ENCODE results near the gene SCN10A. TPM values are rescaled to one million over a fixed set of nuclear protein-coding genes. Genes with fewer than 3 reads are reported as not detected.
A peak's percentile ranks its signal among the peaks of the same experiment; 100 is the strongest.

Gene SCN10A
- total and polyA plus RNA-seq, 2 experiments from 2014 or later, result not detected

DNA sequence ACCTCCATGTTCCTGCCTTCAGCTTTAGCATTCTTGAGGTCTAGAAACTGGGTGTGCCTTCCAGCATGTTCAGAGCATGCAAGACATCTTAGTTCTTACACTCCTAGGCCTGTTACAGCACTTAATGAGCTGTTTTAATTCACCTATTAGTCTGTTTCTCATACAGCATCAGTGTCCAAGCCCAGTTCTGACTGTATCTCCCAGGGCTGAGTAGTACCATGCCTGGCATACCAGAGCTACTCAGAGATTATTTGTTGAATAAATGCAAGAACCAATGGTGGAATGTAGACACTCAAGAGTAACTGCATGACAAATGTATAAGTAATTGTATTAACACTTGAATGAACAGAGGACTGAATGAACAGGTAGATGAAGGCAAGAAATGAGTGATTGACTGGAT is 104.7 kb downstream of the SCN10A start:
- Histone ChIP-seq H3K36me3 (ENCODE audit: low read depth) (no peaks in the 10 kb centered on the region), H3K79me2 (ENCODE audit: insufficient read depth) (no peaks in the 10 kb centered on the region), H3K27ac (no peak overlapping the region), H3K27me3 (replicated peaks; ENCODE audit: insufficient read depth) (no peaks in the 10 kb centered on the region; the same call in none of the 2 replicates), H3K9me3 (ENCODE audit: low read depth) (no peaks in the 10 kb centered on the region), H3K4me2 (ENCODE audit: unreplicated experiment) (no peak overlapping the region), H4K20me1 (ENCODE audit: insufficient read depth) (no peaks in the 10 kb centered on the region), H3K4me1 (ENCODE audit: insufficient read depth) (no peaks in the 10 kb centered on the region), H3F3A (ENCODE audit: insufficient read depth) (no peaks in the 10 kb centered on the region), H3K4me3 (no peak overlapping the region), H3K9me2 (ENCODE audit: insufficient read depth) (no peaks in the 10 kb centered on the region), H2AFZ (no peak overlapping the region), H3K9ac (no peak overlapping the region)
- TF ChIP-seq EZH2 (IDR thresholded peaks at IDR 0.05; ENCODE audit: insufficient read depth, poor library complexity, severe bottlenecking) (no peak), EZH2phosphoT487 (IDR thresholded peaks at IDR 0.05; ENCODE audit: insufficient read depth, low read depth) (no peak)
- in situ Hi-C loops (cut with MboI), result no loop called here
- DNase-seq, result no peak

DNA sequence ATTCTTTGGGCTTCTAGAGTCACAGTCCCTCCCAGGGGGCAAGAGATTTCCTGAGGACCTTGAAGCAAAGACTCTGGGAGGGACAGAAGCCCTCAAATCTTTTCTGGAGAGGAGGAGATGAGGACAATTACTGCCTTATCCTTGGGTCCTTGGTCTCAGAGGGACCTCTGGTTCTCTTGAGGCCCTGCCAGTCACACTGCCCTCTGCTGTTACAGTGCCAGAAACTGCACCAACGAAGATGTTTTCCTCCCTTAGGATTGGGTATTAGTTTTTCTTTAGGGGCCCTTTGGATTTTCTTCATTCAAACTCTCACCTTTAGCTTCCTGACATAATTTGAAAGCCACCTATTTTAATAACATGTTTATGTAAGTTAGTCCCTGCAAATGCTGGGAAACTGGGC is 108.3 kb downstream of the SCN10A start:
- H3K36me3 ChIP-seq (ENCODE audit: low read depth), result no peaks in the 10 kb centered on the region
- TF ChIP-seq EZH2phosphoT487 (IDR thresholded peaks at IDR 0.05; ENCODE audit: insufficient read depth, low read depth) (no peak), EZH2 (IDR thresholded peaks at IDR 0.05; ENCODE audit: insufficient read depth, poor library complexity, severe bottlenecking) (no peak)
- no peak overlapping the region for H3K4me2 ChIP-seq (ENCODE audit: unreplicated experiment)
- H3K79me2 ChIP-seq (ENCODE audit: insufficient read depth), result no peaks in the 10 kb centered on the region
- no peaks in the 10 kb centered on the region for H4K20me1 ChIP-seq (ENCODE audit: insufficient read depth)
- H3K9me3 ChIP-seq (ENCODE audit: low read depth), result no peaks in the 10 kb centered on the region
- WGBS, 2 experiments (ENCODE audit: low coverage in 1 of 2, low lambda C conversion rate in 2 of 2, missing lambda C conversion rate in 2 of 2), result 0 to 7% methylated on average over 1 of the region's 1 CpG
- H3K27ac ChIP-seq, result no peak overlapping the region
- H3F3A ChIP-seq (ENCODE audit: insufficient read depth), result no peaks in the 10 kb centered on the region
- no peaks in the 10 kb centered on the region; the same call in none of the 2 replicates for H3K27me3 ChIP-seq (replicated peaks; ENCODE audit: insufficient read depth)
- H3K9me2 ChIP-seq (ENCODE audit: insufficient read depth), result no peaks in the 10 kb centered on the region
- no peaks in the 10 kb centered on the region for H3K4me1 ChIP-seq (ENCODE audit: insufficient read depth)
- no peak overlapping the region for H3K9ac ChIP-seq
- H2AFZ ChIP-seq, result no peak overlapping the region
- no peak overlapping the region for H3K4me3 ChIP-seq
- in situ Hi-C loops (cut with MboI), result no loop called here
- DNase-seq, result peak; percentile 19

DNA sequence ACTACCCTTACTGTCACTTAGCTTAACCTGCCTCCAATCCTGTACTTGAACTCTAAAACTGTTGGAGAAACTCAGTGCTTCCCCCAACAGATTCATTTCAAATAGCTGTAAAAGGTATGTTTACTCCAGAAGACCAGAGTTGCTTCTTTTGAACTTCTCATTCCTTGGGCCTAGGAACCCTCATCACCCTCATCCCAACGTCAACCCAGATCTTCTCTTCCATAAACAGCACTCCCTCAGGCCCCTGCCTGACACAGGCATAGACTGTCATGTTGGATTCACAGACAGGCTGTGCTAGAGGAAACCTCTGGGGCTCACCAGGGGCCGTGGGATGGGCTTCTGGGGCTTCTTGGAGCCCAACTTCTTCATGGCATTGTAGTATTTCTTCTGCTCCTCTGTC is 109.1 kb downstream of the SCN10A start:
- H2AFZ ChIP-seq, result no peak overlapping the region
- no peaks in the 10 kb centered on the region for H4K20me1 ChIP-seq (ENCODE audit: insufficient read depth)
- TF ChIP-seq EZH2phosphoT487 (IDR thresholded peaks at IDR 0.05; ENCODE audit: insufficient read depth, low read depth) (no peak), EZH2 (IDR thresholded peaks at IDR 0.05; ENCODE audit: insufficient read depth, poor library complexity, severe bottlenecking) (no peak)
- H3K36me3 ChIP-seq (ENCODE audit: low read depth), result no peaks in the 10 kb centered on the region
- H3K9me3 ChIP-seq (ENCODE audit: low read depth), result no peaks in the 10 kb centered on the region
- no peaks in the 10 kb centered on the region for H3K79me2 ChIP-seq (ENCODE audit: insufficient read depth)
- no peaks in the 10 kb centered on the region for H3K9me2 ChIP-seq (ENCODE audit: insufficient read depth)
- H3K4me2 ChIP-seq (ENCODE audit: unreplicated experiment), result no peak overlapping the region
- no peak overlapping the region for H3K4me3 ChIP-seq
- no peak for DNase-seq
- H3K9ac ChIP-seq, result no peak overlapping the region
- H3K4me1 ChIP-seq (ENCODE audit: insufficient read depth), result no peaks in the 10 kb centered on the region
- no peak overlapping the region for H3K27ac ChIP-seq
- in situ Hi-C loops (cut with MboI), result no loop called here
- H3F3A ChIP-seq (ENCODE audit: insufficient read depth), result no peaks in the 10 kb centered on the region
- H3K27me3 ChIP-seq (replicated peaks; ENCODE audit: insufficient read depth), result no peaks in the 10 kb centered on the region; the same call in none of the 2 replicates
- 0% methylated on average over 2 of the region's 2 CpGs for WGBS, 2 experiments (ENCODE audit: low coverage in 1 of 2, low lambda C conversion rate in 2 of 2, missing lambda C conversion rate in 2 of 2)

DNA sequence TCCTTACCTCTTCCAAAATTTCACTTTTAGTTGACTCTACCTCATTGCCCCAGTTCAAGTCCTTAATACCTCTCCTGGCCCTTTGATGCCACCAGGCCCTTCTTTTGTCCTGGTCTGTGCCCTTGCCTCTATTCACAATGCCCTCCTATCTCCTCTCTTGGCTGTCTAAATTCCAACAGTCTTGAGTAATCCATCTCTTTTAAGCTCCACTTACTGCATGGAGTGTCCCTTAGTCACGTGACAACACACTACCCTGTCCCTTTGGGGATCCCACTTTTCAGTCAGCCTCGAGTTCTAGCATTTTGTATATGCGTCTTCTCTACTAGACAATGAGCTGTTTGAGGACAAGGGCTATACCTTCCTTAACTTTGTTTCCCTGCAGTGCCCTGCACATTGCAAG is 113.8 kb downstream of the SCN10A start:
- Histone ChIP-seq H3K4me2 (ENCODE audit: unreplicated experiment) (no peak overlapping the region), H3K4me3 (no peak overlapping the region), H3K27me3 (replicated peaks; ENCODE audit: insufficient read depth) (no peaks in the 10 kb centered on the region), H3K9me2 (ENCODE audit: insufficient read depth) (no peaks in the 10 kb centered on the region), H4K20me1 (ENCODE audit: insufficient read depth) (no peaks in the 10 kb centered on the region), H3K9ac (no peak overlapping the region), H3K27ac (no peak overlapping the region), H3K79me2 (ENCODE audit: insufficient read depth) (no peaks in the 10 kb centered on the region), H3K4me1 (ENCODE audit: insufficient read depth) (no peaks in the 10 kb centered on the region), H3K9me3 (ENCODE audit: low read depth) (no peaks in the 10 kb centered on the region), H3K36me3 (ENCODE audit: low read depth) (no peaks in the 10 kb centered on the region), H3F3A (ENCODE audit: insufficient read depth) (no peaks in the 10 kb centered on the region), H2AFZ (no peak overlapping the region)
- no peak for DNase-seq
- TF ChIP-seq EZH2 (IDR thresholded peaks at IDR 0.05; ENCODE audit: insufficient read depth, poor library complexity, severe bottlenecking), result no peak
- TF ChIP-seq EZH2phosphoT487 (IDR thresholded peaks at IDR 0.05; ENCODE audit: insufficient read depth, low read depth), result no peak
- in situ Hi-C loops (cut with MboI), result no loop called here
- 7% methylated on average over 3 of the region's 3 CpGs for WGBS, 2 experiments (ENCODE audit: low coverage in 1 of 2, low lambda C conversion rate in 2 of 2, missing lambda C conversion rate in 2 of 2)

DNA sequence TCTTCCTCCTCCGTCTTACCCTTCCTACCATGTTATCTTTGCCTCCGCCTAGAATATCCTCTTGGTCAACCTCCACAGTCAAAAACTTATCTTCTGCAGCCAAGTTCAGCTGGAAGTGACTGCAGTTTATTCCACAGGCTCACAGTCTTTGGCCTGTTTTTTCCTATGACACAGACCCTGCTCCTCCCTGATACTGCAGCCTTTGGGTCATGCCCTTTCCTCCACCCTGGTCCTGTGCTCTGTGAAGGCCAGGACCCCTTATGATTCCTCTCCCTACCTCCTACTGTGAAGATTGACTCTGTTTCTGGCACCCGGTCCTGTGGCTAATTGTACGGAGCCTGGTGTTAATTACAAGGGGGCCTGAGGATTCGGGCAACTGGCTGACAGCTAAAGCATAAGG is 117.3 kb downstream of the SCN10A start:
- no peak for DNase-seq
- H3K9me2 ChIP-seq (ENCODE audit: insufficient read depth), result no peaks in the 10 kb centered on the region
- no peak overlapping the region for H3K4me2 ChIP-seq (ENCODE audit: unreplicated experiment)
- H3K4me3 ChIP-seq, result no peak overlapping the region
- H3K4me1 ChIP-seq (ENCODE audit: insufficient read depth), result no peaks in the 10 kb centered on the region
- H3K27ac ChIP-seq, result no peak overlapping the region
- H3K36me3 ChIP-seq (ENCODE audit: low read depth), result no peaks in the 10 kb centered on the region
- H3K9me3 ChIP-seq (ENCODE audit: low read depth), result no peaks in the 10 kb centered on the region
- H3K79me2 ChIP-seq (ENCODE audit: insufficient read depth), result no peaks in the 10 kb centered on the region
- no peaks in the 10 kb centered on the region; the same call in 1 of the 2 replicates for H3K27me3 ChIP-seq (replicated peaks; ENCODE audit: insufficient read depth)
- no peaks in the 10 kb centered on the region for H3F3A ChIP-seq (ENCODE audit: insufficient read depth)
- WGBS, 2 experiments (ENCODE audit: low coverage in 1 of 2, low lambda C conversion rate in 2 of 2, missing lambda C conversion rate in 2 of 2), result 36 to 42% methylated on average over 5 of the region's 5 CpGs
- no peak overlapping the region for H2AFZ ChIP-seq
- TF ChIP-seq EZH2 (IDR thresholded peaks at IDR 0.05; ENCODE audit: insufficient read depth, poor library complexity, severe bottlenecking) (no peak), EZH2phosphoT487 (IDR thresholded peaks at IDR 0.05; ENCODE audit: insufficient read depth, low read depth) (no peak)
- no peak overlapping the region for H3K9ac ChIP-seq
- in situ Hi-C loops (cut with MboI), result no loop called here
- no peaks in the 10 kb centered on the region for H4K20me1 ChIP-seq (ENCODE audit: insufficient read depth)
